HG03039 (cell line): ENCODE results near the gene MAST2.

Experiments used
- ATAC-seq: cut with Tn5 transposase; IDR thresholded peaks from one replicate; pipeline ENCODE4 v1.9.1; 2021; ENCODE audit warnings: mild to moderate bottlenecking, moderate library complexity; ENCODE audit not compliant: unreplicated experiment

Gene MAST2

DNA sequence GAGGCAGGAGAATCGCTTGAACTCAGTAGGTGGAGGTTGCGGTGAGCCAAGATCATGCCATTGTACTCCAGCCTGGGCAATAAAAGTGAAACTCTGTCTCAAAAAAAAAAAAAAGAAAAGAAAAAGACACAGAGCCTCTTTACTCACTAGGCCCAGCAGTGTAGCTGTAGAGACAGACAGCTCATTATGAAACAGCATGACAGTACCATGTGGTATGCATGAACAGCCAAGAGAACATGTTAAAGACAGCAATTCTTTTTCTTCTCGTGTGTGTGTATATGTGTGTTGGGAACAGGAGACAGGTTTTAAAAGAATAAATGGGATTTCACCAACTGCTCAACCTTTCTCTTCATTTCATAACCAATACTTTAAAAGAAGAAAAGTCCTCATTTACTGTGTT, 210.2 kb downstream of the MAST2 start:
- ATAC-seq: no peak

DNA sequence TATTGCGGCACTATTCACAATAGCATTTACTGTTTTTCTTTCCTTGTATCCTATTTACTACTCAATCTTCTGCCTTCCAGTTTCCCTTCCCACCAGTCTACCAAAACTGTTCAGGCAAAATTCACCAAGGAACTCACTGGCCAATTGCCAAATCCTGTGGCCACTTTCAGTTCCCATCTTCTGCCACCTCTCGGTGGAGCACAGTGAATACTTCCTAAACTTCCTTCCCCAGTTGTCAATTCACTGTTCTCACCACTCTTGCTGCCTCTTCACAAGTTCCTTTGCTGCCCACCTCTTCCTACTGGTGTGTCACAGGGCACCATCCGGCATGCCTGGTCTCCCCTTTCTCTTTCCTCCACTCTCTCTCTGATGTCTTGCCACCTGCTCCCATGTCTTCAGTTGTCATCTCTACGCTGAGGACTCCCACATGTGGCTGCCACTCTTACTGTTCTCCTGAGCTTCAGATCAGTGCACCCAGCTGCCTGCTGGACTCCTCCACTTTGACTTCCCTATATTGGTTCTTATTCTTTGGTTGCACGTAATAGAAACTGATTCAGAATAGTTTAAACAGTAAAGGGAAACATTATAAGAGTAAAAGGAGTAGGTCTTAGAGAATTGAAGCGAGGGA, 214.6 kb downstream of the MAST2 start:
- no peak for ATAC-seq

DNA sequence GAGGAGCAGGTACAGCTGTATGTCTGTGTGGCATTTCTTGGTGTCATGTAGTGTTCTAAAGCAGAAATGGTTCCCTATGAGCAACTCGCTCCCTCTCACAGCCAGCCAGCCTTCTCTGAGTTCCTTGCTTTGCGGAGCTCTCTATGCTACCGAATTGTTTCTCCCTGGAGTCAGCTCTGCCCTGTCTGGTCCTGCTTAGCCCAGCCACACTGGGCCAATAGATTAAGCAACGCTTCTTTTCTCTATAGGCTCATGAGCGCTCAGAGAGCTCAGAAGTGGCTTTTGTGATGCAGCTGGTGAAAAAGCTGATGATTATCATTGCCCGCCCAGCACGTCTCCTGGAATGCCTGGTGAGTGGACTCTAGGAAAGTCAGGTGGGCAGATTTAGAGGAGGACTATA, 215.9 kb downstream of the MAST2 start:
- ATAC-seq: no peak

DNA sequence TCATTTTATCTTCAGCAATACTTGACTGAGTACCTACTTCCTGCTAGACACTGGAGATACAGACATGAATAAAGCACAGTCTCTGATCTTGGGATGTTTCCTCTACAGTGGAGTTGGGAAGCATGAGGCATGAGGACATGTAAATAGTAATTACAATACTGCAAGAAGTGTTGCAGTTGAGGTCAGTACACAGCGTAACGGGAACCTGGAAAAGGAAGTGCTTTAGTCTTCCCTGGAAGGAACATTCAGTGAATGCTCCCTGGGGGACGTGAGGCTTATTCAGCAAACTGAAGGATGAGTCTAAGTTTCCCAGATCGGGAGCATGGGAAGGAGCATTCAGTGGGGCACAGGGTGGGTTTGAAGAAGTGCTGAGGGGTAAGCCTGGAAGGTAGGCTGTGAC, 216.6 kb downstream of the MAST2 start:
- ATAC-seq: no peak

DNA sequence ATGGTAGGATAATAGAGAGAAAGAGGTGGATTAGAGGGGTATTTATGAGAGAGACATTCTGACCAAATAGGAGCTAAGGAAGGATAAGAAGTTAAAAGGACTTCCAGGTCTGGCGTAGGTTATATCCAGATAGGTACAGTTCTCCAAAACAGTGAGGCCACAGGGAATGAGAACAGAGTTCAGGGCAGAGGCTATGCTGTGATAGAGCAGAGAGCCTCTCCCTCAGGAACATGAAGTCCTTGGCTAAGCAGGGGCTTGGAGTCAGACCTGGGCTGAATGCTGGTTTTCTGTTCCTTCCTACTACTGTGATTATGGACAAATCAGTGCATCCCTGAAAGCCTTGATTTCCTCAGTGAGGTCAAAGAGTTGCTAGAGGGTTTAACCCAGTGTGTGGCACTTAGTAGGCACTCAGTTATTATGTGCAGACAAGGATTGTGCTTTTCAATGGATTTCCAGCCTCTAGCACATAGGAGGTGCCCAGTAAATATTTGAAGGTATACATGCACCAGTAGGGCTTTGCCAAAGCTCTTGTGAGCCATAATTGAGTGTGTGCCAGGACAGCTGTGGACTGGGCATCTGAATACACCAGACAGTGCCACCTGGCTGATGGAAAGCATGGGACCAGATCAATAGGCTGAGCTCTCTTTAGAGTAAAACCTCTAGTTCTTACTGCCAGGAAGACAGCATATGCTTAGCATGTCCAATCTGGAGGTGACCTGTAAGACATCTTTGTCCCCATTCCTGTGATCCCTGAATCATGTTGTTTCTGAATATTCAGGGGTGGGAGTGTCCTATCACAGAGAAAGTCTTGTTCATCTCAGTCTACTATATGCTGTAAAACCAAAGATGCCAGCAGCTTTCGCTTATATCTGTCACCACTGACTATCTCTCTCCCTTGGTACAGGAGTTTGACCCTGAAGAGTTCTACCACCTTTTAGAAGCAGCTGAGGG, 217.9 kb downstream of the MAST2 start:
- ATAC-seq: no peak

DNA sequence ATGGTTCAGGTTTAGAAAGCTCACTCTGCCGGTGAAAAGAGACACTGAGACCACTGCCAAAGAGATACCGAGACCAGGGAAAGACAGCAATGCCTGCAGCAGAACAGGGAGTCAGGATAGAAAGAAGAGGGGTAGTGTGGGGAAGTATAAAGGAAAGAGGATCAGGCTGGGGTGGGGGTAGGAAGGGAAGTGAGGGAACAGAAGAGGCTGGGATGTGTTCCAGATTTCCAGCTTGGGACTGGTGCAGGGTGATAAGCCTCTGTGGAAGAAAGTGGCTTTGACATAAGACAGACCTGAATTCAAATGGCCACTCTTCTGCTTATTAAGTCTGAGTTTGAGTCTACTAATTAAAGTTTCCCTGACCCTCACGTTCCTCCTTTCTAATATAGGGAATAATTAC, 223.1 kb downstream of the MAST2 start:
- no peak for ATAC-seq

DNA sequence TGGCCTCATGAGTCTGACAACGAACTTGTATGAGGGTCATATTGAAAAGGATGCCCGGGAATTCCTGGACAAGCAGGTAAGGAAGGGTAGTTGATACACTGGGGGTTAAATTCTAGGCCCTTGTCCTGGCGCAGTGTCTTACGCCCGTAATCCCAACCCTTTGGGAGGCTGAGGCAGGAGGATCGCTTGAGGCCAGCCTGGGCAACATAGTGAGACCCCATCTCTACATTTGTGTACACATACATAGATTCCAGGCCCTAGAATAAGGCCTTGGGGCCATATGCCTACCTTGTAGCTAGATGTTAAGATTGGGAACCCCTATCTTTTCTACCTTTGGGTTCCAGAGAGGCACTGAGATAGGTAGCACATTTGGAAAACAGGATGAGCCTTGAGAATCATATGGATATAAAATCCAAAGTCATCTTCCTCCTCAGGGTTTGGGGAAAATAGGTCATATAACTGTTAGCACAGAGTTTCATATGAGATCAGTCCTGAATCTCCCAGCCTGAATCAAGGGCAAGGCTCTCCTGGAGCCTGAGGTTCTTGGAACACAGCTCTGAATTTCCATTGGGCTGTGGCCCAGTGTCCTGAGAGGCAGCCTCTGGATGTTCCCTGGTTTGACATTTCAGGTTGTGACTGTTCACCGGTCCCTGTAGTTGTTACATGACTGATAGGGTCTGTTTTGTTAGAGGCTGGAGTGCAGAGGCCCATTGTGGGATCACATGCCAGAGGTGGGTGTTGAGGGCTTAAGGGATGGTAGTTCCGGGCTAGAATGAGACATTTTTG, 224.6 kb downstream of the MAST2 start:
- no peak for ATAC-seq

DNA sequence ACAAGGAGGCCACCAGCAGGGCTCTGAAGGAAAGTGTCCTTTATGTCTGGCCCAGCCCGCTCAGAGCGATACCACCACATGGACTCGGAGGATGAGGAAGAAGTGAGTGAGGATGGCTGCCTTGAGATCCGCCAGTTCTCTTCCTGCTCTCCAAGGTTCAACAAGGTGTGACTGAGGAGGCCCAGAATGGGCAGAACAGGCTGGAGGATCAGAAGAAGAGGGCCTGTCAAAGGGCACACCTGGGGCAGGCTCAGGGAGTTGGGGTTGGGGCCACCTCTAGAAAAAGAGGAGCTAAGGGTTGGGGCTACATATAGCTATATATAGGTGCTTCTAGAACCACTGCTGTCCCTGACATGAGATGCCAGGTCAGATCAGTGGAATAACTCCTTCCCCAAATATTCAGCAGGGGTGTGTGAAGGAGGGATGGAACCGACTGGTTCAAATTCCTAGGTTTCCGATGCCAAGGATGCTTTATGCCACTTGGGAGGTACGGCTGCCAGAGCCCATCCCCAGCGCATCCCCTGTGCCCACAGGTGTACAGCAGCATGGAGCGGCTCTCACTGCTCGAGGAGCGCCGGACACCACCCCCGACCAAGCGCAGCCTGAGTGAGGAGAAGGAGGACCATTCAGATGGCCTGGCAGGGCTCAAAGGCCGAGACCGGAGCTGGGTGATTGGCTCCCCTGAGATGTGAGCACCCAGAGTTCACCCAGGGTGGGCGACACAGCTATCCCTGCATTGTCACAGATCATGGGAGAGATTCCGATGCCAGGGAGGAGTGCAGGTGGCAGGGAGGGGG, 226.9 kb downstream of the MAST2 start:
- no peak for ATAC-seq

DNA sequence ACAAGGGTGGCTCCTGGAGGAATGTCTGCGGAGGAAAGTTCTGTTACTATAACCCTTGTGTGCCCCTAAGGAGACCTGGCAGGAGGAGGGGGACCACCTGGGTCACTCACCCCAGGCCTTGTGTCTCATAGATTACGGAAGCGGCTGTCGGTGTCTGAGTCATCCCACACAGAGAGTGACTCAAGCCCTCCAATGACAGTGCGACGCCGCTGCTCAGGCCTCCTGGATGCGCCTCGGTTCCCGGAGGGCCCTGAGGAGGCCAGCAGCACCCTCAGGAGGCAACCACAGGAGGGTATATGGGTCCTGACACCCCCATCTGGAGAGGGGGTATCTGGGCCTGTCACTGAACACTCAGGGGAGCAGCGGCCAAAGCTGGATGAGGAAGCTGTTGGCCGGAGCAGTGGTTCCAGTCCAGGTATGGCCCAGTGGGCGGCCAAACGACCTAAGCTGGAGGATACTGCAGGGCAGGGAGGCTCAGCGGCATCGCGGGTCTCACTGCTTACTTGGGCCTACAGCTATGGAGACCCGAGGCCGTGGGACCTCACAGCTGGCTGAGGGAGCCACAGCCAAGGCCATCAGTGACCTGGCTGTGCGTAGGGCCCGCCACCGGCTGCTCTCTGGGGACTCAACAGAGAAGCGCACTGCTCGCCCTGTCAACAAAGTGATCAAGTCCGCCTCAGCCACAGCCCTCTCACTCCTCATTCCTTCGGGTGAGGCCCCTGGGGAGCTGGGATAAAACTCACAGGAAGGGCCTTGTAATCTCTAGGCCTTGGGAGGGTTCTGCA, 227.7 kb downstream of the MAST2 start:
- no peak for ATAC-seq

DNA sequence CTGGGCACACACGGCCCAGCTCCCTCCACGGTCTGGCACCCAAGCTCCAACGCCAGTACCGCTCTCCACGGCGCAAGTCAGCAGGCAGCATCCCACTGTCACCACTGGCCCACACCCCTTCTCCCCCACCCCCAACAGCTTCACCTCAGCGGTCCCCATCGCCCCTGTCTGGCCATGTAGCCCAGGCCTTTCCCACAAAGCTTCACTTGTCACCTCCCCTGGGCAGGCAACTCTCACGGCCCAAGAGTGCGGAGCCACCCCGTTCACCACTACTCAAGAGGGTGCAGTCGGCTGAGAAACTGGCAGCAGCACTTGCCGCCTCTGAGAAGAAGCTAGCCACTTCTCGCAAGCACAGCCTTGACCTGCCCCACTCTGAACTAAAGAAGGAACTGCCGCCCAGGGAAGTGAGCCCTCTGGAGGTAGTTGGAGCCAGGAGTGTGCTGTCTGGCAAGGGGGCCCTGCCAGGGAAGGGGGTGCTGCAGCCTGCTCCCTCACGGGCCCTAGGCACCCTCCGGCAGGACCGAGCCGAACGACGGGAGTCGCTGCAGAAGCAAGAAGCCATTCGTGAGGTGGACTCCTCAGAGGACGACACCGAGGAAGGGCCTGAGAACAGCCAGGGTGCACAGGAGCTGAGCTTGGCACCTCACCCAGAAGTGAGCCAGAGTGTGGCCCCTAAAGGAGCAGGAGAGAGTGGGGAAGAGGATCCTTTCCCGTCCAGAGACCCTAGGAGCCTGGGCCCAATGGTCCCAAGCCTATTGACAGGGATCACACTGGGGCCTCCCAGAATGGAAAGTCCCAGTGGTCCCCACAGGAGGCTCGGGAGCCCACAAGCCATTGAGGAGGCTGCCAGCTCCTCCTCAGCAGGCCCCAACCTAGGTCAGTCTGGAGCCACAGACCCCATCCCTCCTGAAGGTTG, 231.4 kb downstream of the MAST2 start:
- no peak for ATAC-seq

DNA sequence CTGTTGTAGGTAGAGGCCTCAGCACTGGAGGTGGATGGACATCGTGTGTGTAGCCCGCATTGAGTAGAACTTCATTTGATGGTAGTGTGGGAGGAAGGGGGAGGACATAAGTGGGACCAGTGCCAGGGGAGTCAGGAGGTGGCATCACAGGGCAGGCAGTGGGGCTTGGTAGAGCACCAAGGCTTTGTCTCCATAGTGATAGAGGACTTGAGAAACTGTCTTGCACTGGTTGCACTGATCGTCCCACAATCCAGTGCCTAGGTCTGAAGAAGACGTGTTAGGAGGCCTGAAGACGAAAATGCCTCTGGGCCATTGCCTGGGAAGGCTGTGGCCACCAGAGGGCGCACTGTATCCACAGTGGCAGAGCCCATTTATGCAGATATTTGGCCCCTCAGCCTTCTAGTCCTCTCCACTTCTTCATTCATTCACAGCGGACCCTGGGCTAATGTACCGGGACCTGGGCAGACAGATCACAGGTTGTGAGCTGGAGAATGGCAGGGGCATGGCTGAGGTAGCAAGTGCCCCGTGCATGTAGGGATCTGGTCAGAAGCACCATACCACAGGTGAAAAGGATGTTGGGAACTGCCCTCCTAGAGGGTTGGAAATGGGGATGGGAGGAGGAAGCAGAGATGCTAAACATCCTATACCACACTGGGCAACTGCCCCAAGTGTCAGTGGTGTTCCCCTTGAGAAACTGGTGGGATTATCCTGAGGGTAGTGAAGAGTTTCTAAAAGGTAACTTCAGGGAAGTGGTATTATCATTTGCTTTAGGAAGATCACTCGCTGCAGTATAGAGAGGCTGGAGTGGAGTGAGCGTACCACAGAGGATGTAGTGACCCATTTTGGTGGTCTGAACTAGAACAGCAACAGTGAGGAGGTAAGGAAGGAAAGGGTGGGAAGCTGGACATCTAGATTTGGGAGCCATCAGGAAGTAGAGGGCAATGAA, 233.8 kb downstream of the MAST2 start:
- no peak for ATAC-seq

DNA sequence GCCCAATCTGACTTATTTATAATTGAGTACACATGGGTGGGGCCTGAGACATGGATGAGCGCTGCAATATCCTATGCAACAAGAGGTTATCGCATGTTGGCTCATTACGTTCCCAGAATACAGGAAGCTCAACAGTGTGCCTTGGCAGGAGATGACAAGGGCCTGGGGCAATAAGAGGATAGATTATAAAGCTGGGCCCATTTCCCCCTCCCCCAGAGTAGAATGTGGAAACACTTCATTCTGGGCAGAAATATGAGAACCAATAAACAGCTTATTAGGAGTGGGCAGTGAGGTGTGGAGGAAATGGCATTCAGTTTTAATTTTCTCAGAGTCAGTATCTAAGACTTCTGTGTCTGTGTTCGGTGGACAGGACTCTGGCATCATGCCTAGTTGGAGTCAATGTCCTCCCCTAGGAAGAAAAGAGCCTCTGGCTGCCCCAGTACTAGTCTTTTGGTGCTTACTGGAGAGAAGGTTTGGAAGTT, 236.2 kb downstream of the MAST2 start:
- ATAC-seq: no peak

DNA sequence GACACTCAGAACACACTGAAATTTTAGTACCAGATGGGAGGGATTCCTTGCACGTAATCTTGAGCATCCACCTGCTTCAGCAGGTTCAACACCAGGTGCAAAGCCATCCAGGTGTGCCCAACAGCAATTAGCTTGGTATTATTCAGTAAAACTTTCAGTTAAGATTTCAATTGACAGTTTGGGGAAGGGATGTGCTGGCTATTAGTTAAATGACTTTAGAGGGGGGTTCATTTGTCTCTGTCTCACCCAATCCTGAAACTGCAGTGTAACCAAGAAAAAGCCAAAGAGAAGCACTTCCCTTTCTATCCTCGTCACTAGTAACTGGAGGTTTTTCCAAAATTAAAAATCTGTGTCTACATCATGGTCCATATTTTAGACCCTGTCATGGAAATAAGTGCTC, 238.1 kb downstream of the MAST2 start:
- ATAC-seq: no peak

DNA sequence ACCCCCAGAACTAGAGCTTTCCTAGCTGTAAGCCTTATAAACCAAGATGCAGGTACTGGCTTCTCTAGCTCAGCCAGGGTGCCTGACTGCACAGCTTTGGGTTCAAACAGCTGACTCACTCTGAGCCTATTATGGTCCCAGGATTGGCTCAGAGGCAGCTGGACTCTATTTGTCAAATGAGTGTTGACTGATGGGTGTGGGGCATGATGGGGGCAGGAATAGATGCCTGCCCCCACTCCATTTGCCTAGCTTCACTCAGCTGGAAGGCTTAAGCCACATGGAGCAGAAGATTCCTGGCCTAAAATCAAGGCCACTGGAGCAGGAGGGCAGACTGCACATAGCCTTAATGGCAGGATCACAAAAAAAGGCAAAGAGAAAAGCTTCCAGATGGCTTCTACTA, 238.6 kb downstream of the MAST2 start:
- ATAC-seq: no peak

DNA sequence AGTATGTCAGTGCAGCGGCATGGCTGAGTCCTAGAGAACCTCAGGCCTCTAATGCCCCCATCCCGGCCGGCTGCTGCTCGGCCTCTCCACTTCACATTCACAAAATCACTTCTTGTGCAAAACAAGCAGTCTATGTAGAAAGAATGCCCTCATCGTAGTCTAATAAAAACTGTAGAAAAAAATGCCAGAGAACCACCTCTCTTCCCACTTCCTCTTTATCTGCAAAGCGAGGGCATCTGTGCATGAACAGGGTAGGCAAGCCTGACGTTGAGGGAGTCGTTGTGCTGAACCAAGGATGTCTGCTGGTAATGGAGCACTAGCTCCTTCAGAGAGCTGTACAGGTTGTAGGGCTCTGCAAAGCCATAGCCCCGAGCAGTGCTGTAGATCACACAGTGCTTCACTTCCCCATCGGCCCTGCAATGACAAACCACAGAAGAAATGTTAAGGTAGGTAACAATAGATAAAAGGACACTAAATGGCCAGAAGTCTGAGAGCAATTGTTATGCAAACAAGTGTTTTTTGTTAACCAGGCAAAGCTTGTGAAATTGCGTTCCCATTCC, 240.1 kb downstream of the MAST2 start:
- peak; percentile 66 for ATAC-seq

DNA sequence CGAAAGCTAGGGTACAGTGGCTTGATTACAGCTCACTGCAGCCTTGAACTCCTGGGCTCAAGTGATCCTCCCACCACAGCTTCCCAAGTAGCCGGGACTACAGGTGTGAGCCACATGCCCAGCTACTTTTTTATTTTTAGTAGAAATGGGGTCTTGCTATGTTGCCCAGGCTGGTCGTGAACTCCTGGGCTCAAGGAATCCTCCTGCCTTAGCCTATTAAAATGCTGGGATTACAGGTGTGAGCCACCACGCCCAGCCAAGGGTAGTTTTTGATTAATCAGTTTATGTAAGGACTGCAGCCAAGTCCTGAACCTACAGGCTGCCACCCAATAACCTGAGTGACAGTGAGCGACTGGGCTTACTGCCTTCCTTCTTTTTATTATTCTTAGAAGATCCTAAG, 240.7 kb downstream of the MAST2 start:
- no peak for ATAC-seq

DNA sequence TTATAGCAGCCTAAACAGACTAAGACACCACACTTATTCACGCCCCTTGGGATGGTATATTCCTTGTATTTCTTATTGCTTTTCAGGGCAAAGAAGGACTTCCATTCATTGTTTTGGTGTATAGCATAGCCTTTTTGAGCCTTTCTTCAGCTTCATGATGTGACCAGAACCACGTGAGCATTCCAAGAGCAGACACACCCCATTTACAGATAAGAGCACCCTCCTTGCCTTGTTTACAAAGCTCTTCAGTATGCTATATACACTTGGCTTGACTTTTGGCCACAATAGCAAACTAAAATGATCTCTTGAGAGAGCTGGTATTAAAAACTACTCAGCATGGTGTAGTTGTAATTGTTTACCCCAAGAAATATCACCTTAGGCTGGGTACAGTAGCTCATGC, 250.3 kb downstream of the MAST2 start:
- no peak for ATAC-seq
